ENCODE data around the gene FMN2.

GRCh38 chr1:240114222-240114621, 22.5 kb downstream of the FMN2 start:
- TF ChIP-seq, protein P1, sequence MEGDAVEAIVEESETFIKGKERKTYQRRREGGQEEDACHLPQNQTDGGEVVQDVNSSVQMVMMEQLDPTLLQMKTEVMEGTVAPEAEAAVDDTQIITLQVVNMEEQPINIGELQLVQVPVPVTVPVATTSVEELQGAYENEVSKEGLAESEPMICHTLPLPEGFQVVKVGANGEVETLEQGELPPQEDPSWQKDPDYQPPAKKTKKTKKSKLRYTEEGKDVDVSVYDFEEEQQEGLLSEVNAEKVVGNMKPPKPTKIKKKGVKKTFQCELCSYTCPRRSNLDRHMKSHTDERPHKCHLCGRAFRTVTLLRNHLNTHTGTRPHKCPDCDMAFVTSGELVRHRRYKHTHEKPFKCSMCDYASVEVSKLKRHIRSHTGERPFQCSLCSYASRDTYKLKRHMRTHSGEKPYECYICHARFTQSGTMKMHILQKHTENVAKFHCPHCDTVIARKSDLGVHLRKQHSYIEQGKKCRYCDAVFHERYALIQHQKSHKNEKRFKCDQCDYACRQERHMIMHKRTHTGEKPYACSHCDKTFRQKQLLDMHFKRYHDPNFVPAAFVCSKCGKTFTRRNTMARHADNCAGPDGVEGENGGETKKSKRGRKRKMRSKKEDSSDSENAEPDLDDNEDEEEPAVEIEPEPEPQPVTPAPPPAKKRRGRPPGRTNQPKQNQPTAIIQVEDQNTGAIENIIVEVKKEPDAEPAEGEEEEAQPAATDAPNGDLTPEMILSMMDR (conservative IDR thresholded peaks at IDR 0.05; ENCODE audit: low read depth, low read length) = no peak
- no peak for TF ChIP-seq EZH2 (IDR thresholded peaks at IDR 0.05; ENCODE audit: low read length, unreplicated experiment)
- no peak for TF ChIP-seq EZH2phosphoT487 (IDR thresholded peaks at IDR 0.05; ENCODE audit: borderline replicate concordance, low read length)

Data from PC-3 (cell line).